ENCODE results near the gene HOXB7.

DNA sequence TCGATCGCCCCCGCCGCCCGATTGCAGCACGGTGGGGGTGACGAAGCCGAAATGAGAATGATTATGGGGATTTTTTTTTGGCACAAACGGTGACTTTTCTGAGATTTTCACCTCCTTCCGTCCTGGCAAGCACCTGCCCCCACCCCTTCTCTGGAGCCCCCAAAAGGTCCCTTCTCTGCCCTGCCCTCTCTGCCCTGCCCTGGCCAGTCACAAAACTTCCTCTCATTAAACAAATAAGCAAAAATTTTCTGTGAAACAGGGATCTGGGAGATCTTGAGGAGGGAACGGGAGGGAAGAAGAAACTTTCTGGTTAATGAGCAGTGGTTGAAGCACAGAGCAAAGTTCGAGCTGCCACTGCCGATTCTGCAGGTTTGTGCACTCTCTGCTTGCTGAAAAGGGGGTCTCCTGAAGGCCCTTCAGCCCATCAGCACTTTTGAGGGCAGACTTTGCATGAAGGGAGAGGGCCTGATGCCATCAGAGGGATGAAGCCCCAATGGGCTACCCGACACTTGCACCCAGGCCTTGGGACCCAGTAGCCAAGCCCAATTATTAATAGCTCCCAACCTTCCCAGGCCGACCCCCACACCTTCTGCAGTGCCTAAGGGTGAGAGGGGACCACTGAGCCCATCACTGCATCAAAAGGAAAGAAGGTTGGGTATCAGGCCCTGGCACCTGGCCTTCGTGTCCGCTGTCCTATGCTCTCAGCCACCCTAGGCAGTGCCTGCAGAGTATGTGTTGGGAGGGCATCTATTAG lies 5.3 kb upstream of the HOXB7 start:
- no peak for TF ChIP-seq POLR2AphosphoS5 (IDR thresholded peaks at IDR 0.05)
- TF ChIP-seq POLR2A (IDR thresholded peaks at IDR 0.05): no peak
- TF ChIP-seq, protein P1, sequence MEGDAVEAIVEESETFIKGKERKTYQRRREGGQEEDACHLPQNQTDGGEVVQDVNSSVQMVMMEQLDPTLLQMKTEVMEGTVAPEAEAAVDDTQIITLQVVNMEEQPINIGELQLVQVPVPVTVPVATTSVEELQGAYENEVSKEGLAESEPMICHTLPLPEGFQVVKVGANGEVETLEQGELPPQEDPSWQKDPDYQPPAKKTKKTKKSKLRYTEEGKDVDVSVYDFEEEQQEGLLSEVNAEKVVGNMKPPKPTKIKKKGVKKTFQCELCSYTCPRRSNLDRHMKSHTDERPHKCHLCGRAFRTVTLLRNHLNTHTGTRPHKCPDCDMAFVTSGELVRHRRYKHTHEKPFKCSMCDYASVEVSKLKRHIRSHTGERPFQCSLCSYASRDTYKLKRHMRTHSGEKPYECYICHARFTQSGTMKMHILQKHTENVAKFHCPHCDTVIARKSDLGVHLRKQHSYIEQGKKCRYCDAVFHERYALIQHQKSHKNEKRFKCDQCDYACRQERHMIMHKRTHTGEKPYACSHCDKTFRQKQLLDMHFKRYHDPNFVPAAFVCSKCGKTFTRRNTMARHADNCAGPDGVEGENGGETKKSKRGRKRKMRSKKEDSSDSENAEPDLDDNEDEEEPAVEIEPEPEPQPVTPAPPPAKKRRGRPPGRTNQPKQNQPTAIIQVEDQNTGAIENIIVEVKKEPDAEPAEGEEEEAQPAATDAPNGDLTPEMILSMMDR (IDR thresholded peaks at IDR 0.05): no peak
- TF ChIP-seq EP300 (IDR thresholded peaks at IDR 0.05): no peak

Measured in sigmoid colon (tissue), 4 donors.